Right atrium auricular region (tissue), 2 donors: Measurements from ENCODE around the gene DNM1L. TPM values are rescaled to one million over a fixed set of nuclear protein-coding genes. Genes with fewer than 3 reads are reported as not detected.
"Not testable (repeated sequence)": the region's sequence is repeated elsewhere in the genome, so short reads cannot be mapped to it uniquely, and the experiment has no call there.

Experiments
- DNase-seq: peaks from one replicate; pipeline ENCODE4 v3.0.0-alpha.2; 2019; ENCODE audit warnings: low spot score
- H3K27ac ChIP-seq, 2 donors: fragments of 200-600 bp; sonication (generic); 1 replicate in 1 of 2; 2 replicates in 1 of 2; pipeline ENCODE4 v1.5.1; 2016 to 2019
- H3K27me3 ChIP-seq, 2 donors: fragments of 200-600 bp; sonication (generic); one replicate each; pipeline versions ENCODE4 v1.5.1 to v1.6.0; 2017 to 2019
- H3K36me3 ChIP-seq: fragments of 200-600 bp; sonication (generic); one replicate; pipeline ENCODE4 v1.5.1; 2016
- H3K4me1 ChIP-seq, 2 donors: fragments of 200-600 bp; sonication (generic); one replicate each; pipeline versions ENCODE4 v1.5.1 to v1.6.0; 2017 to 2019
- H3K4me3 ChIP-seq, 2 donors: fragments of 200-600 bp; sonication (generic); 1 replicate in 1 of 2; 2 replicates in 1 of 2; pipeline ENCODE4 v1.5.1; 2017 to 2019; ENCODE audit warnings: mild to moderate bottlenecking in 1 of 2, moderate library complexity in 1 of 2
- H3K9me3 ChIP-seq, 2 donors: fragments of 200-600 bp; sonication (generic); one replicate each; pipeline ENCODE4 v1.5.1; 2019
- total RNA-seq, 2 donors: library from RNA; depleted of rRNA; stranded (reverse); fragments of >200 nt; gene quantifications; one replicate each; pipeline ENCODE4 v1.1.0, GENCODE V29; 2016
- TF ChIP-seq, protein P1 (sequence below), 2 donors: fragments of 200-600 bp; sonication (generic); IDR thresholded peaks; one replicate each; pipeline ENCODE4 v1.5.1; 2019; ENCODE audit warnings: antibody characterized with exemption in 2 of 2

DNM1L gene
- total RNA-seq, 2 donors from 2014 or later = 33.6 to 51.1 TPM

DNA sequence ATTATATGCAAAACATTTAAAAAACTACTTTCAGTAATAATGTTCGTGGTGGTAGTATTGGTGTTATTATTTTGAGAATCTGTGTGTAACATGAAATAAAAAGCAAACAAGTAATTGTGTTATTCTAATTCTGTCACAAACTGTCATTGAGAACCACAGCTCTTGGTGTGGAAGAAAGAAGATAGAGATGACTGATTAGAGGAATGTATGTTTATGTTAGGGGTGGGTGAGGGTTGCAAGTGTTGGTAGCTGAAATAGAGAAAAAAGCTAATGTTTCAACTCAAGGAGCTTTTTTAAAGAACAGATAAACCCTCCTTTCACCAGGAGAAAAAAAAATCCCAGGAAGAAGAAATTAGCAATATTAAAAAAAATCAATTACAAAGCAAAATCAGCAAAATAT, 18.3 kb downstream of the DNM1L start:
- Histone ChIP-seq H3K27ac (no peak overlapping the region), H3K4me3 (no peak overlapping the region), H3K9me3 (no peaks in the 10 kb centered on the region), H3K27me3 (no peaks in the 10 kb centered on the region), H3K36me3 (no peaks in the 10 kb centered on the region), H3K4me1 (no peaks in the 10 kb centered on the region)
- no peak for DNase-seq
- TF ChIP-seq, protein P1, sequence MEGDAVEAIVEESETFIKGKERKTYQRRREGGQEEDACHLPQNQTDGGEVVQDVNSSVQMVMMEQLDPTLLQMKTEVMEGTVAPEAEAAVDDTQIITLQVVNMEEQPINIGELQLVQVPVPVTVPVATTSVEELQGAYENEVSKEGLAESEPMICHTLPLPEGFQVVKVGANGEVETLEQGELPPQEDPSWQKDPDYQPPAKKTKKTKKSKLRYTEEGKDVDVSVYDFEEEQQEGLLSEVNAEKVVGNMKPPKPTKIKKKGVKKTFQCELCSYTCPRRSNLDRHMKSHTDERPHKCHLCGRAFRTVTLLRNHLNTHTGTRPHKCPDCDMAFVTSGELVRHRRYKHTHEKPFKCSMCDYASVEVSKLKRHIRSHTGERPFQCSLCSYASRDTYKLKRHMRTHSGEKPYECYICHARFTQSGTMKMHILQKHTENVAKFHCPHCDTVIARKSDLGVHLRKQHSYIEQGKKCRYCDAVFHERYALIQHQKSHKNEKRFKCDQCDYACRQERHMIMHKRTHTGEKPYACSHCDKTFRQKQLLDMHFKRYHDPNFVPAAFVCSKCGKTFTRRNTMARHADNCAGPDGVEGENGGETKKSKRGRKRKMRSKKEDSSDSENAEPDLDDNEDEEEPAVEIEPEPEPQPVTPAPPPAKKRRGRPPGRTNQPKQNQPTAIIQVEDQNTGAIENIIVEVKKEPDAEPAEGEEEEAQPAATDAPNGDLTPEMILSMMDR (IDR thresholded peaks at IDR 0.05) = no peak

DNA sequence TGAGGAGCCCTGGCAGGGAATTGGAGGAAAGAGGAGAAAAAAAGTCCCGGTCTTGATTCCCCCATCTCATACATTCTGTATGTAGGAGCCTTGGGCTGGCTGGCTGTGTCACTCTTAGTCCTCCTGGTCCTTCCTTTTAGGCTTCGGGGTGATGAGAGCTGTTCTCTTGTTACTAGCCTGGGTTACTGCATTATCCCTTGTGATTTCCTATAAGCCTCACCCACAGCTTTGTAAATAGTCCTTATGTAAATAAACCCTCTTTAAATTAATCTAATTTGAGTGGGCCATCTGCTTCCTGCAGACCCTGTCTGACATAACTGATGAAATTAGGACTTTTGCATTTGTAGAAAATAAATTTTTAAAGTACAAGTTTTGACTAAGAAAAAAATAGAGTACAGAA, 19.2 kb downstream of the DNM1L start:
- TF ChIP-seq, protein P1 (IDR thresholded peaks at IDR 0.05) = no peak
- no peaks in the 10 kb centered on the region for H3K9me3 ChIP-seq
- no peaks in the 10 kb centered on the region for H3K27me3 ChIP-seq
- no peak overlapping the region for H3K4me3 ChIP-seq
- DNase-seq = no peak
- H3K4me1 ChIP-seq = no peaks in the 10 kb centered on the region
- no peaks in the 10 kb centered on the region for H3K36me3 ChIP-seq
- H3K27ac ChIP-seq = no peak overlapping the region

DNA sequence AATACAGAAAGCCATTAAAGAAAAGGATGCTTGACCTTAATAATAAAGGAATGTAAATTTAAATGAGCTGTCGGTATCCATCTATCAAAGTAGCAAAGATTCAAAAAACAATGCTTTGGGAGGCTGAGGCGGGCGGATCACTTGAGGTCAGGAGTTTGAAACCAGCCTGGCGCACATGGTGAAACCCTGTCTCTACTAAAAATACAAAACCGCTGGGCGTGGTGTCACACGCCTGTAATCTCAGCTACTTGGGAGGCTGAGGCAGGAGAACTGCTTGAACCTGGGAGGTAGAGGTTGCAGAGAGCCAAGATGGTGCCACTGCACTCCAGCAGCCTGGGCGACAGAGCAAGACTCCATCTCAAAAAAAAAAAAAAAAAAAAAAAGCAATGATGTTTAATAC, 20.3 kb downstream of the DNM1L start:
- not testable (repeated sequence) for H3K36me3 ChIP-seq, H3K9me3 ChIP-seq, H3K27me3 ChIP-seq, H3K4me1 ChIP-seq, DNase-seq, H3K4me3 ChIP-seq, H3K27ac ChIP-seq

DNA sequence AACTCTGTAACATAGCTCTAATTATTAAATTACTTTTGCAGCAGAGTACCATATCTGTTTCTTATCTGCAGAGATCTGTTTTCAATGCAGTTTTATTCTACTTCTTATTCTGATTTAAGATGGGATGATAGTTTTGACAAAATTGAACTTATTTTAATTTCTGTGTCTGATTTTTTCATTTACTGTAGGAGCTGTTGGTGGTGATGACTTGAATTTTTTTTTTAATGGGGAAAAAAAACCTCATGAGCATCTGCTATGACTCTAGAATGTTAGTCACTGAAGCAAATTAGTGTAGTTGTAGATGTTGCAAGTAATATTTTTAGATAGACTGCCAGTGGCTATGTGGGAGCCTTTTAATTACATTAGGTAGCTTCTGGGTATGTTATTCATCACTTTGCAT, 23.4 kb downstream of the DNM1L start:
- DNase-seq = no peak
- no peaks in the 10 kb centered on the region for H3K27me3 ChIP-seq
- H3K9me3 ChIP-seq = no peaks in the 10 kb centered on the region
- H3K4me3 ChIP-seq = no peak overlapping the region
- peaks cover 7% of the 10 kb centered on the region for H3K36me3 ChIP-seq
- TF ChIP-seq, protein P1 (IDR thresholded peaks at IDR 0.05) = no peak
- H3K27ac ChIP-seq = no peak overlapping the region
- H3K4me1 ChIP-seq = no peaks in the 10 kb centered on the region

DNA sequence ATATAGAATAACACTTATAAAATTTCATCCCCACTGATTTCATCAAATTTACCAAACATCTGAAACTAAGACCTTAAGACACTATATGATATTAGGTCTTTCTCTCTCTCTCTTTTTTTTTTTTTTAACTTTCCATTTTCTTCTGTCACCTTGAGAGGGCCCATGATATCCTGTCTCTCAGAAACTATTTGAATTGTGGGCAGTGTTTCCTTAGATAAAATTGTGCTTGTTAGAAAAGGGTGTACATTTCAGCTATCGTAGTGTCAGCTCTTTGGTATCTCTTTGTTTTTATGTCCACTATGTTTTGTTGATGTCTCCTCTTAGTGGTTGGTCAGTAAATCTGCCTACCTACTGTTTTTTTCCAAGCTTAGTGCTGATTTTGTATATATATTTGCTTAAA, 23.8 kb downstream of the DNM1L start:
- TF ChIP-seq, protein P1 (IDR thresholded peaks at IDR 0.05) = no peak
- Histone ChIP-seq H3K27ac (no peak overlapping the region), H3K4me1 (no peaks in the 10 kb centered on the region), H3K36me3 (peaks cover 7% of the 10 kb centered on the region), H3K9me3 (no peaks in the 10 kb centered on the region), H3K4me3 (no peak overlapping the region), H3K27me3 (no peaks in the 10 kb centered on the region)
- DNase-seq = no peak

DNA sequence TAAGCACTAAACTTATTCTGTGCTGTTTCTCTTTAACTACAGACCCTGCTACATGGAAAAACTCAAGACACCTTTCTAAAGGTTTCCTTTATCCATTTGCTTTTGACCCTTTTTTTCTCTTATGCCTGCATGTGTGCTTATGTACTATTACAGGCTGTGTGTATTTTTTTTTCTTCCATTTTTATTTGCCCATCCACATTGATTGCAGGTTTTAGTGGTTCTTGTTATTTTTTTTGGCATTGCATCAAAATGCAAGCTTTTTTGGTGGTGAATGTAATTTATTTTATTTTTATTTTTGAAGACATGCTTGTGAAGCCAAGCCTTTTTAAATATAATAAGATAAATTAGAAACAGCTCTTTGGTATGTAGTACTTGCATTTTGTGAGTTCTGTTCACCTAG, 26.7 kb downstream of the DNM1L start:
- H3K4me1 ChIP-seq = no peaks in the 10 kb centered on the region
- no peak for DNase-seq
- H3K36me3 ChIP-seq = peaks cover 18% of the 10 kb centered on the region
- no peak overlapping the region for H3K4me3 ChIP-seq
- H3K27ac ChIP-seq = no peak overlapping the region
- H3K9me3 ChIP-seq = no peaks in the 10 kb centered on the region
- no peaks in the 10 kb centered on the region for H3K27me3 ChIP-seq
- TF ChIP-seq, protein P1 (IDR thresholded peaks at IDR 0.05) = no peak
